ENCODE results near the gene PRIM2.
"Not testable (repeated sequence)": the region's sequence is repeated elsewhere in the genome, so short reads cannot be mapped to it uniquely, and the experiment has no call there.

- TF ChIP-seq EZH2 (IDR thresholded peaks at IDR 0.05; ENCODE audit: low read length); CTCF (optimal IDR thresholded peaks at IDR 0.05 in 1 of 3, IDR thresholded peaks at IDR 0.05 in 1 of 3, conservative IDR thresholded peaks at IDR 0.05 in 1 of 3; ENCODE audit: extremely low read depth in 1 of 3, insufficient read depth in 2 of 3, low read length in 3 of 3): not testable (repeated sequence)
Measured at GRCh38 chr6:57392047-57392446, 74.6 kb downstream of the PRIM2 start.

Data from keratinocyte (primary cell).